Measurements from ENCODE around the gene CNGA1.

GRCh38 chr4:48022192-48022799 is 5.8 kb upstream of the CNGA1 start:
- TF ChIP-seq, protein P1, sequence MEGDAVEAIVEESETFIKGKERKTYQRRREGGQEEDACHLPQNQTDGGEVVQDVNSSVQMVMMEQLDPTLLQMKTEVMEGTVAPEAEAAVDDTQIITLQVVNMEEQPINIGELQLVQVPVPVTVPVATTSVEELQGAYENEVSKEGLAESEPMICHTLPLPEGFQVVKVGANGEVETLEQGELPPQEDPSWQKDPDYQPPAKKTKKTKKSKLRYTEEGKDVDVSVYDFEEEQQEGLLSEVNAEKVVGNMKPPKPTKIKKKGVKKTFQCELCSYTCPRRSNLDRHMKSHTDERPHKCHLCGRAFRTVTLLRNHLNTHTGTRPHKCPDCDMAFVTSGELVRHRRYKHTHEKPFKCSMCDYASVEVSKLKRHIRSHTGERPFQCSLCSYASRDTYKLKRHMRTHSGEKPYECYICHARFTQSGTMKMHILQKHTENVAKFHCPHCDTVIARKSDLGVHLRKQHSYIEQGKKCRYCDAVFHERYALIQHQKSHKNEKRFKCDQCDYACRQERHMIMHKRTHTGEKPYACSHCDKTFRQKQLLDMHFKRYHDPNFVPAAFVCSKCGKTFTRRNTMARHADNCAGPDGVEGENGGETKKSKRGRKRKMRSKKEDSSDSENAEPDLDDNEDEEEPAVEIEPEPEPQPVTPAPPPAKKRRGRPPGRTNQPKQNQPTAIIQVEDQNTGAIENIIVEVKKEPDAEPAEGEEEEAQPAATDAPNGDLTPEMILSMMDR (IDR thresholded peaks at IDR 0.05), result no peak
- no peak for TF ChIP-seq POLR2A (IDR thresholded peaks at IDR 0.05)
